NOMO-1 (cell line): ENCODE measurements around the gene SPOUT1.
"Not testable (repeated sequence)": the region's sequence is repeated elsewhere in the genome, so short reads cannot be mapped to it uniquely, and the experiment has no call there.

ENCODE experiments used
- DNase-seq, 2 experiments: peaks; one replicate each; lab custom pipeline; 2025; ENCODE audit not compliant: unreplicated experiment in 2 of 2; lab: John Stamatoyannopoulos, UW

SPOUT1 gene

DNA sequence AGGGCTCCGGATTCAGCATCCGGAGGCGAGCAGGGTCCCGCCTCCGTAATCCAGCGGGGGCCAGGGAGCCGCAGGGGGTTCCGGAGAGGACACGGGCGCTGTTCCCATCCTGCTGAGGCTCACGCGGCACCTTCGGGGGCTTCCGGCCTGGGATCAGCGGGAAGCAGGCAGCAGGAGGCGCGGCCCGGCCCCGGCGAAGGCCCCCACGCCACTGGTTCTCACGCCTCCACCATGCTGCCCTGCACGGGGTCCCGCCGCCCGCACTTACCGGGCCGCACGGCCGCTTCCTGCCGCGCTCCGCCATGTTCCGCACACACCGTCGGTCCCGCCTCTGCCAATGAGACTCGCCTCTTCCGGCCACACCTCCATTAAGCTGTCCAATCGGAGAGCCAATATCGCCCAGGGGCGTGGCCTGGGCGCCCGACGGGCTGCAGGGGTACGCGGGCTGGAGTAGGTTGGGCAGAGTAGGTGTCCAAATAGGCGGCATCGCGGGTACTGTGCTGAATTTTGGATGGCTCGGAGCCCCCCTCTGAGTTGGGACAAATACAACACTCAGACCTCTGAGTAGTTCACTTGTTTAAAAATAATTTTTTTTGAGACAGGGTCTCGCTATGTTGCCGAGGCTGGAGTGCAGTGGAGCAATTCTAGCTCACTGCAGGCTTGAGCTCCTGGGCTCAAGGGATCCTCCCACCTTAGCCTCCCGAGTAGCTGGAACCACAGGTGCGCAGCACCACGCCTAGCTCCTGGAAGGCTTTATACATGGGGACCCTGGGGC, at the start of gene SPOUT1:
TSS of gene SPOUT1 (minus strand) at position 318 of the 775 bp plus-strand sequence. CDS start at position 304, 14 bp downstream.
- DNase-seq, result peak; percentile 93 to 99

- DNase-seq, result no peak
Measured at GRCh38 chr9:128877852-128878251, 48.3 kb upstream of the SPOUT1 start.

DNA sequence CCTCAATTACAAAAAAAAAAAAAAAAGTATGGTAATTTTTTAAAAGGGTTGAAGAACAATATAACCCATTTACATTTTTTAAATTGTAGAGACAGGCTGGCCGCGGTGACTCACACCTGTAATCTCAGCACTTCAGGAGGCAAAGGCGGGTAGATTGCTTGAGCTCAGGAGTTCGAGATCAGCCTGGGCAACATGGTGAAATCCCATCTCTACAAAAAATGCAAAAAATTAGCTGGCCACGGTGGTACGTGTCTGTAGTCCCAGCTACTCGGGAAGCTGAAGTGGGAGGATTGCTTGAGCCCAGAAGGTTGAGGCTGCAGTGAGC, 41.3 kb upstream of the SPOUT1 start:
- DNase-seq, result not testable (repeated sequence)

DNA sequence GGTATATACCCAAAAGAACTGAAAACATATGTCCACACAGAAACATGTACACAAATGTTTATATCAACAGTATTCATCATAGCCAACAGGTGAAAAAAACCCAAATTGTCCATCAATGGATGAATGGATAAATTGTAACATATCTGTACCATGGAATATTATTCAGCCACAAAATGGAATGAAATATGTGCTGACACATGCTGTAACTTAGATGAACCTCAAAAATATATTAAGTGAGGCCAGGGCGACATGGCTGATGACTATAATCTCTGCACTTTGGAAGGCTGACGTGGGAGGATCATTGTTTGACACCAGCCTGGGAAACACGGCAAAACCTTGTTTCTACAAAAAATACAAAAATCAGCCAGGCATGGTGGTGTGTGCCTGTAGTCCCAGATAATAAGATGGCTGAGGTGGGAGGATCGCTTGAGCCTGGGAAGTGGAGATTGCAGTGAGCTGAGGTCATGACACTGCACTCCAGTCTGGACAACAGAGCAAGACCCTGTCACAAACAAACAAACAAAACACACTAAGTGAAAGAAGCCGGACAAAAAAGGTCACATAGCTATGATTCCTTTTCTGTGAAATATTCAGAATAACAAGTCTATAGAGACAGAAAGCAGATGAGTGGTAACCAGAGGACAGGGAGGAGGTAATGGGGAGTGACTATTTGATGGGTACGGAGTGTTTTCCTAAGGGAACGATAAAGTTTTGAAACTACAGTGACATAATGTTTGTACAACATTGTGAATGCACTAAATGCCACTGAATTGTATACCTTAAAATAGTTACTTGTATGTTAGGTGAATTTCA, 40.7 kb upstream of the SPOUT1 start:
- DNase-seq, result no peak

DNA sequence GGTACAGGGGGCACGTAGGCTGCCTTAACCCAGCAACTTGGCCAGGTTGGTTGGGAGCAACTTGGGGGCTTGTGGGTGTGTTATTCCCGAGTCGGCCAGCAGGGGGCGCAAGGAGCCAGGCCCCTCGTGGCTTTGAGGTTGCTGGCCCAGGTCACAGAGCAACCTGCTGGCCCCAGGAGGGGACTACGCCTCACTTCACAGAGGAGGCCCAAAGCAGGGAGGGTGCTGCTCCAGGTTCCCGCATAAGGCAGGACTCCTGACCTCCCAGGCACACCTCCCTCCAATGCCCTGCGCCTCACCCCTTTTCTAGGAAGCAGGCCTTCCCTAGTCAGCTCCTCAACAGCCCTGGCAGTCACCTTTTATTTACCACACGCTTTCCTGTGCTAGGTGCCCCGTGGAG, 34.1 kb upstream of the SPOUT1 start:
- DNase-seq, result peak; percentile 30 to 70

DNA sequence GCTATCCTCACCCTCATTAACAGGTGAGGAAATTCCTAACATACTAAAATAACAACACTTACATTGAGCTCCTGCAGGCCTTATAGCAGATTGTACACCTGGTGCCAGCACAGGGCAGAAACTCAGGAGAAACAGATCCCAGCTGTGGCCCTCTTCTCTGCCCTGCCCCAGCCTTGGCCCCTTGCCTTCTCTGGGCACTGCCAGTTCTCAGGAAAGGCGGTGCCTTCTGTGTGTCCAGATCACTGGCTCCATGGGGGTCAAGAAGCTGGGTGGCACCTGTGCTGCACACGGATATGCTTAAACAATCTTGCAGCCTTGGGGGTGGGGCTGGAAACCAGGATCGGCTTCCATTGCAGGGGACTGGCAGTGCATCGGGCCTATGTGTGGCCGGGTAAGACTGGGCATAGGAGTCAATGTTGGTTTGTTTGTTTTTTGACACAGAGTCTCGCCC, 32.8 kb upstream of the SPOUT1 start:
- DNase-seq, result no peak

DNA sequence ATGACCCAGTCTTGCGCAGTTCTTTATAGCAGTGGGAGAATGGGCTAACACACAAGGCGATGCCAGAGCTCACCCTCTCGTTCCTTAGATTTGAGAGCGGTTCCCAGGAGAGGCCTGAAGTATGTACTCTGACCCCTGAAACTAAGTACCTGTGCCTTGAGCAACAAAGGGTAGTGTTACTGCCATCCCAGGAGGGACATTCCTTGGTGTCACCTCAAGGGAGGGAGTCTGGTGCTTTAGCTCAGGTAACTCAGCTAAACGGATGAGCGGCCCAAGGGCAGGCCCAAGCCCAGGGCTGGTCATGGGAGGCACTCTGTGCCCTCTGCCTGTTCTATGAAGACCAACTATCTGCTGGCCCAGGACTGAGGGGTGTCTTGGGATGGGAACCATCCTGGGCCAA, 31.9 kb upstream of the SPOUT1 start:
- no peak for DNase-seq

- DNase-seq, result no peak
Measured at GRCh38 chr9:128860937-128861336, 31.3 kb upstream of the SPOUT1 start.

DNA sequence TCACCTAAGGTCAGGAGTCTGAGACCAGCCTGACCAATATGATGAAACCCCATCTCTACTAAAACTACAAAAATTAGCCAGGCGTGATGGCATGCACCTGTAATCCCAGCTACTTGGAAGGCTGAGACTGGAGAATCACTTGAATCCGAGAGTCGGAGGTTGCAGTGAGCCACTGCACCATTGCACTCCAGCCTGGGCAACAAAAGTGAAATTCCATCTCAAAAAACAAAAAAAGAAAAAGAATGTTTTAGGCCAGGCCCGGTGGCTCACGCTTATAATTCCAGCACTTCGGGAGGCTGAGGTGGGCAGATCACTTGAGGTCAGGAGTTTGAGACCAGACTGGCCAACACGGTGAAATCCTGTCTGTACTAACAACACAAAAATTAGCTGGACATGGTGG, 28.9 kb upstream of the SPOUT1 start:
- not testable (repeated sequence) for DNase-seq

DNA sequence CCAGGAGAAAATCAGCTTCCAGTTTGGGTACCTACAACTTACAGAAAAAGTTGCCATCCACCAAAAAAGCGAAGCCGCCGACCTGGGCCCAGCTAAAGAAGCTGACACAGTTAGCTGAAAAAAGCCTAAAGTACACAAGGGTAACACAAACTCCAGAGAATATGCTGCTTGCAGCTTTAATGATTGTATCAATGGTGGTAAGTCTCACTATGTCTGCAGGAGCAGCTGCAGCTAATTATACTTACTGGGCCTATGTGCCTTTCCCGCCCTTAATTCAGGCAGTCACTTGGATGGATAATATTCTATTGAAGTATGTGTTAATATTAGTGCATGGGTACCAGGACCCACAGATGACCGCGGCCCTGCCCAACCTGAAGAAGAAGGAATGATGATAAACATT, 24.9 kb upstream of the SPOUT1 start:
- DNase-seq, result not testable (repeated sequence)

GRCh38 chr9:128852646-128853045, 23.1 kb upstream of the SPOUT1 start:
- not testable (repeated sequence) for DNase-seq

GRCh38 chr9:128851779-128852600, 22.4 kb upstream of the SPOUT1 start:
- peak in 1 of 2 experiments; percentile 31 for DNase-seq

- not testable (repeated sequence) for DNase-seq
Measured at GRCh38 chr9:128851024-128851423, 21.4 kb upstream of the SPOUT1 start.

DNA sequence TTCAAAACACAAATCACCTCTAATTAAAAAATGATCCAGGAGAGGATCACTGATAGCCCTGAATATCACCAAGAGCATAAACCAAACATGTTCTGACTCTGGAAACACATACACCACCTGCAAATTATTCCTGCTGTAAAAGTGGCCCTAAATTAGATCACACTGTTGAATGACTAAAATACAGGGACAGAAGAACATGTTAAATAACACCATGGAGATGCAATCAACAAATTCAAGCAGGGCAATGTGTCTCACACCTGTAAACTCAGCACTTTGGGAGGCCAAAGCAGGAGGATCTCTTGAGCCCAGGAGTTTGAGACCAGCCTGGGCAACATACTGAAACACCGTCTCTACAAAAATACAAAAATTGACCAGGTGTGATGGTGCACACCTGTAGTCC, 18.2 kb upstream of the SPOUT1 start:
- DNase-seq, result no peak

GRCh38 chr9:128846680-128847030, 17.1 kb upstream of the SPOUT1 start:
- DNase-seq, result no peak

DNA sequence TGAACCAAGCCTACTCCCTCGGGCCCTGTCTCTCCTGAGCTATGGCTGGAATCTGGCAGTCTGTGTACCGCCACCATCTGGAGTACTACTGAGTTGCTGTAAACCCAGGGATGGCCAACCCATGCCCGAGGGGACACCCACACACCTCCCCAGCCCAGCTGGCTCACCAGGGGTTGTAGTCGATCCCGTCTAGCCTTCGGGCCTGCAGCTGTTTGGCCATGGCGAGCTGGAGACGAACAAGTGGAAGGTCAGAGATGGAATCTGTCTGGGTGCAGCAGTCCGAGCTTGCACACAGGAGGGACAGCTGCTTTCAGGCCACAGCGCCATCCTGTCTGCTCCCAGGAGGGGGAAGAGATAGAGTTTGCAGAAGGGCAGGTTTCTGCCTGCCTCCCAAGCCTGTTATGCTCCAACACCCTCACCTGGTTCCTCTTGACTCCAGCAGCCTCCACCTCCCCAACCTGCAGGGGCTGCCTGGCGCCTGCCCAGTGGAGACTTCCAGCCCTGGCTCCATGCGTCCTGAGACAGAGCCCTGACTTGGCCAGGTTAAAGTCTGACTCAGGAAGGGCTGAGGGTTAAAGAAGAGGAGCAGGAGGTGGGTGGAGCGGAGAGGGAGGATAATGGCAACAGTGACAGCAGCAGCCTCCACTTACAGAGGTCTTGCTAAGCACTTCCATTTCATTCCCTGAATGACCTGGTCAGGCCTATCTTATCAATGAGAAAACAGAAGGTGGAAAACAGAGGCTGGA, 15.8 kb upstream of the SPOUT1 start:
- no peak for DNase-seq

DNA sequence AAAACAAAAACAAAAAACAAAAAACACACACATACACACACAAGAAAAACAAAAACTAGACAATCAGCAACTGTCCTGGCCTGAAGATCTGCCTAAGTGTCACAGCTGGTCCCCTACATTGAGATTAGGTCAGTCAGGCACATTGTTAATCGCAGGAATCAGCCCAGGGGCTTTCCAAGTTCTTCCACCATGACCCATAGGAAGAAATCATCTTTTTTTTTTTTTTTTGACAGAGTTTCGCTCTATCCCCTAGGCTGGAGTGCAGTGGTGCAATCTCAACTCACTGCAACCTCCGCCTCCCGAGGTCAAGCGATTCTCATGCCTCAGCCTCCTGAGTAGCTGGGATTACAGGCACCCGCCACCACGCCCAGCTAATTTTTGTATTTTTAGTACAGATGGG, 13.6 kb upstream of the SPOUT1 start:
- DNase-seq, result not testable (repeated sequence)

DNA sequence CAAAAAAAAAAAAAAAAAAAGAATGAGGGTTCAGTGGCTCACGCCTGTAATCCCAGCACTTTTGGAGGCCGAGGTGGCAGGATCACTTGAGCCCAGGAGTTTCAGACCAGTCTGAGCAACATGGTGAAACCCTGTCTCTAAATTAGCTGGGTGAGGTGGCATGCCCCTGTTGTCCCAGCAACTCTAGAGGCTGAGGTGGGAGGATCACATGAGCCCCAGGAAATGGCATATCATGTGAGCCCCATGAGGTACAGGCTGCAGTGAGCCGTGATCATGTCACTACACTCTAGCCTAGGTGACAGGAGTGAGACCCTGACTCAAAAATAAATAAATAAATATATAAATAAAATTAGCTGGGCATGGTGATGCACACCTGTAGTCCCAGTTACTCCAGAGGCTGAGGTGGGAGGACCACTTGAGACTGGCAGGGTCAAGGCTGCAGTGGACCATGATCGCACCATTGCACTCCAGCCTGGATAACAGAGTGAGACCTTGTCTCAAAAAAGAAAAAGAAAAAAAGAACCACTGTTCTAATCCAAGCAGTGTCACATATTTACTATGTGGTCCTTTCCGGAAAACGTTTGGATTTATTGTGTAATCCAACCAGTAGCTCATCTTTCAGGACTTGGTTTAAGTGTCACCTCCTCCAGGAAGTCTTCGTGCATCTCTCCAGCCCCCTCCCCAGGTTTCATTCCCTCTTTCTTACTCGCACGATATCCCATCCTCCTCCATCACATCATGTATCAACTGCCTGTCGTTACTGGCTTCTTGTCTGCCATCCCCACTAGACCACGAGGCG, 12.3 kb upstream of the SPOUT1 start:
- no peak for DNase-seq

DNA sequence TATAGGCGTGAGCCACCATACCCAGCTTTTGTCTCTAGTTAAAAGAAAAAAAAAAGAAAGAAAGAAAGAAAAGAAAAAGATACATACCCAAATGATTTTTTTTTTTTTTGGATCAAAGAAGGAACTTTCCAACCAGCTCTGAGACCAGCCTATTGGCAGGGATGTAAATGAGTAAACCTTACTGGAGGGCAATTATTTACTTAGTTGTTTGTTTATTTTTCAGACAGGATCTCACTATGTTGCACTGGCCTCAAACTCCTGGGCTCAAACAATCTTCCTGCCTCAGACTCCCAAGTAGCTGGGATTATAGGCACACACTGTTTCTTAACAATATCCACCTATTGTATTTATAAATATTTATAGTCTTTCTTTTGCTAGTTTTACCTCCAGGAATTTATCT, 10.9 kb upstream of the SPOUT1 start:
- no peak for DNase-seq

DNA sequence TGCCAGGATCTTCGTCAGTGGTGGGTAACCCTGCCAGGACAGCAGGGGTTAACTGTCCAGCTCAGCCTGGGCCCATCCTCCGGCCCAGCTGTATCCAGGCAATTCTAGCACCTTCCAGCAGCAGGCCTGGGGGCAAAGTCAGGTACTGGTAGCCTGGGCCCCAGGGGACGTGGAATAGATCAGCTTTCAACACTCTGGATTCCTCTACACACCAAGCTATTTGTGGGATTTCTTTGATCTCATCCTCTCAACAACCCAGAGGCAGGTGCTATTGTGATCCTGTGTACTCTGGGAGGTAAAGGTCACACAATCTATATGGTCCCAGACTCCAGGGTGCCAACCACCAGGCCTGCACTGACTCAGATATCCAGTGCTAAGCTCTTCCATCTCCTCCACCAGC, 8.7 kb upstream of the SPOUT1 start:
- DNase-seq, result no peak
